ENCODE data around the gene PEX5. TPM values are rescaled to one million over a fixed set of nuclear protein-coding genes. Genes with fewer than 3 reads are reported as not detected.
"Not testable (repeated sequence)": the region's sequence is repeated elsewhere in the genome, so short reads cannot be mapped to it uniquely, and the experiment has no call there.

PEX5 gene
- total RNA-seq, 2 experiments from 2014 or later: 54.4 to 99.9 TPM

DNA sequence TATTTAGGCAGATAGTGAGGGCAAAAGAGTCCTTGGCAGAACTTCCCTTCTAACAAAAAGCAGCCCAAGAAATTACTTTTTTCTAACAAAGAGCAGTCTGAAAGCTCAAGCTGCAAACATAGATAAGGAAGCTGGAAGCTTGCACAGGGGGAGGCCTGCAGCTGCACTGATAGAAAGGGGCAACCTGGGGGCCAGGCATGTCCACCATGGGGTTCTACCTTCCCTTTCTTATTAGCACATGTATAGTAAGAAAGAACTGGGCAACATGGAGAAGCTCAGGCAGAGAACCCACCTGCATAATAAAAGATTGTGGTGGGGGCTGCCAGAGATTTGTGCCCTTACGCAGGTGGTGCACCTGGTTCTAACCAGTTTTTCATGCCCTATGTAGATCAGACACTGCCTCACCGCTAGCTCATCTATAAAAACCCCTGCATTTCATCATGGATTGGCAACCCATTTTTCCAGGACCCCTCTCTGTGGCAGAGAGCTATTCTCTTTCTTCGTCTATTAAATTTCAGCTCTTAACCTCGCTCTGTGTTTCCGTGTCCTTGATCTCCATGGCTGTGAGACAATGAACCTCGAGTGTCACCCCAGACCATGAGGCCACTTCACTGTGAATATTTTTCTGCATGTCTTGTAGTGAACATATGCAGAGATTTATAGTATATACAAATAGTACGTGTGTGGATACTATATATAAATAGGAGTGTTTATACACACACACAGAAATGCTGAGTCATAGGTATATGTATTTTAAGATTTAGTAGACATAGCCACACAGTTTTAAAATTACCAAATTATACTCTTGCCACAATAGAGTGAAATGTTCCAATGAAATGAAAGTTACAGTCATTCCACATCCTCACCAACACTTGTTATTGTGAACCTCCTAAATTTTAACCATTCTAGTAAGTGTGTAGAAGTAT lies 53.0 kb downstream of the PEX5 start:
- DNase-seq (ENCODE audit: low spot score): no peak
- no peak for TF ChIP-seq EZH2phosphoT487 (IDR thresholded peaks at IDR 0.05; ENCODE audit: borderline replicate concordance, low read depth, low read length)
- TF ChIP-seq CTCF (conservative IDR thresholded peaks at IDR 0.05; ENCODE audit: low read length): no peak
- H3K4me1 ChIP-seq (ENCODE audit: insufficient read depth, low read length, poor library complexity, severe bottlenecking): no peaks in the 10 kb centered on the region
- H4K20me1 ChIP-seq (ENCODE audit: insufficient read depth, low read length): no peaks in the 10 kb centered on the region
- ChIA-PET CTCF (ENCODE audit: unreplicated experiment) (no interaction called here), POLR2A (no interaction called here)
- no peak overlapping the region for H3K4me3 ChIP-seq (ENCODE audit: low read depth, low read length, poor library complexity, severe bottlenecking)
- no peak overlapping the region for H3K27ac ChIP-seq (ENCODE audit: low read depth, low read length, poor library complexity, severe bottlenecking)
- no peaks in the 10 kb centered on the region for H3K36me3 ChIP-seq (ENCODE audit: insufficient read depth, low read length)
- H2AFZ ChIP-seq (ENCODE audit: low read length): no peak overlapping the region
- peaks cover 6% of the 10 kb centered on the region; the same call in 1 of the 2 replicates for H3K9me3 ChIP-seq (ENCODE audit: low read length)
- no peaks in the 10 kb centered on the region for H3K79me2 ChIP-seq (ENCODE audit: insufficient read depth, low read depth, low read length)
- no peak overlapping the region for H3K4me2 ChIP-seq (ENCODE audit: low read length)
- intact Hi-C loops (cut with micrococcal nuclease; ENCODE audit: unreplicated experiment): no loop called here
- BruUV-seq (replicated peaks): no TSS peak
- H3K9me2 ChIP-seq (ENCODE audit: insufficient read depth, low read length): no peaks in the 10 kb centered on the region

DNA sequence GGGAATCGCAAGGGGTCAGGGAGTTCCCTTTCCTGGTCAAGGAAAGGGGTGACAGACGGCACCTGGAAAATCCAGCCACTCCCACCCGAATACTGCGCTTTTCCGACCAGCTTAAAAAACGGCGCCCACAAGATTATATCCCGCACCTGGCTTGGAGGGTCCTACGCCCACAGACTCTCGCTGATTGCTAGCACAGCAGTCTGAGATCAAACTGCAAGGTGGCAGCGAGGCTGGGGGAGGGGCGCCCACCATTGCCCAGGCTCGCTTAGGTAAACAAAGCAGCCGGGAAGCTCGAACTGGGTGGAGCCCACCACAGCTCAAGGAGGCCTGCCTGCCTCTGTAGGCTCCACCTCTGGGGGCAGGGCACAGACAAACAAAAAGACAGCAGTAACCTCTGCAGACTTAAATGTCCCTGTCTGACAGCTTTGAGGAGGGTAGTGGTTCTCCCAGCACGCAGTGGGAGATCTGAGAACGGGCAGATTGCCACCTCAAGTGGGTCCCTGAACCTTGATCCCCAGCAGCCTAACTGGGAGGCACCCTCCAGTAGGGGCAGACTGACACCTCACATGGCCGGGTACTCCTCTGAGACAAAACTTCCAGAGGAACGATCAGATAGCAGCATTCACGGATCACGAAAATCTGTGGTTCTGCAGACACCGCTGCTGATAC lies 62.0 kb downstream of the PEX5 start:
- CTCF ChIA-PET (ENCODE audit: unreplicated experiment); H4K20me1 ChIP-seq (ENCODE audit: insufficient read depth, low read length); DNase-seq (ENCODE audit: low spot score); intact Hi-C loops (cut with micrococcal nuclease; ENCODE audit: unreplicated experiment); H3K79me2 ChIP-seq (ENCODE audit: insufficient read depth, low read depth, low read length); H3K27ac ChIP-seq (ENCODE audit: low read depth, low read length, poor library complexity, severe bottlenecking); H3K4me1 ChIP-seq (ENCODE audit: insufficient read depth, low read length, poor library complexity, severe bottlenecking); H3K36me3 ChIP-seq (ENCODE audit: insufficient read depth, low read length); POLR2A ChIA-PET; H3K9me3 ChIP-seq (ENCODE audit: low read length); BruUV-seq (replicated peaks); H3K4me3 ChIP-seq (ENCODE audit: low read depth, low read length, poor library complexity, severe bottlenecking); H2AFZ ChIP-seq (ENCODE audit: low read length); H3K4me2 ChIP-seq (ENCODE audit: low read length); H3K9me2 ChIP-seq (ENCODE audit: insufficient read depth, low read length): not testable (repeated sequence)

DNA sequence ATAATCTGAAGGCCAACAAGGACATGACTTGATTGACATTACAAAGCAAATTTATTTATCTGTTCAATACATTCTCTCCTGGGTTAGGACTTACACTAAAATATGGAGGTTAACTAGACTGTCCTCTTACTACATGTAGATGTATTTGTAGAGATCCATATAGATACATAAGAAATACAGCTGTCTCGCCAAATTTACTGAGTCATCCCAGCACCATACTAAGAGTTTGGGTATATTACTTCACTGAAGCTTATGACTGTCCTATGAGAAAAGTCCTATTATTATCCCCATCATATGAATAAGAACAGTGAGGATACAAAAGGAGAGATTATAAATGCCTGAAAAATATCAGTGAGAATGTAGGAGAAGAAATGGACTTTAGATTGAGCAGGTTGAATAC lies 69.6 kb downstream of the PEX5 start:
- DNase-seq (ENCODE audit: low spot score): no peak
- no TSS peak for BruUV-seq (replicated peaks)
- Histone ChIP-seq H4K20me1 (ENCODE audit: insufficient read depth, low read length) (no peaks in the 10 kb centered on the region), H3K27ac (ENCODE audit: low read depth, low read length, poor library complexity, severe bottlenecking) (no peak overlapping the region), H3K4me2 (ENCODE audit: low read length) (no peak overlapping the region), H2AFZ (ENCODE audit: low read length) (no peak overlapping the region), H3K79me2 (ENCODE audit: insufficient read depth, low read depth, low read length) (no peaks in the 10 kb centered on the region), H3K36me3 (ENCODE audit: insufficient read depth, low read length) (no peaks in the 10 kb centered on the region), H3K9me2 (ENCODE audit: insufficient read depth, low read length) (no peaks in the 10 kb centered on the region), H3K4me1 (ENCODE audit: insufficient read depth, low read length, poor library complexity, severe bottlenecking) (no peaks in the 10 kb centered on the region), H3K9me3 (ENCODE audit: low read length) (no peaks in the 10 kb centered on the region), H3K4me3 (ENCODE audit: low read depth, low read length, poor library complexity, severe bottlenecking) (no peak overlapping the region)
- no peak for TF ChIP-seq EZH2phosphoT487 (IDR thresholded peaks at IDR 0.05; ENCODE audit: borderline replicate concordance, low read depth, low read length)
- no peak for TF ChIP-seq CTCF (conservative IDR thresholded peaks at IDR 0.05; ENCODE audit: low read length)
- ChIA-PET CTCF (ENCODE audit: unreplicated experiment) (no interaction called here), POLR2A (no interaction called here)
- intact Hi-C loops (cut with micrococcal nuclease; ENCODE audit: unreplicated experiment): no loop called here

Other genes with a start within 250 kb of the PEX5 start
- gene RNU7-1, start 245.9 kb upstream of the PEX5 start, total RNA-seq (2014; rRNA removed; shearing (Covaris generic)): not detected in 2 replicates
- not detected in 2 replicates for gene RNU7-1, start 245.9 kb upstream of the PEX5 start, total RNA-seq (2022)
- gene C12orf57, start 245.7 kb upstream of the PEX5 start, total RNA-seq (2014; rRNA removed; shearing (Covaris generic)): 315 and 319 TPM in 2 replicates
- 126 and 130 TPM in 2 replicates for gene C12orf57, start 245.7 kb upstream of the PEX5 start, total RNA-seq (2022)
- 37.1 and 42.9 TPM in 2 replicates for gene PTPN6, start 238.3 kb upstream of the PEX5 start, total RNA-seq (2014; rRNA removed; shearing (Covaris generic))
- gene PTPN6, start 238.3 kb upstream of the PEX5 start, total RNA-seq (2022): 110 and 116 TPM in 2 replicates
- 330 and 358 TPM in 2 replicates for gene PHB2, start 219.0 kb upstream of the PEX5 start, total RNA-seq (2014; rRNA removed; shearing (Covaris generic))
- 379 and 412 TPM in 2 replicates for gene PHB2, start 219.0 kb upstream of the PEX5 start, total RNA-seq (2022)
- 60.4 and 61.7 TPM in 2 replicates for gene EMG1, start 218.8 kb upstream of the PEX5 start, total RNA-seq (2014; rRNA removed; shearing (Covaris generic))
- 82.7 and 99.0 TPM in 2 replicates for gene EMG1, start 218.8 kb upstream of the PEX5 start, total RNA-seq (2022)
- gene LPCAT3, start 171.2 kb upstream of the PEX5 start, total RNA-seq (2014; rRNA removed; shearing (Covaris generic)): 11.6 and 17.4 TPM in 2 replicates
- gene LPCAT3, start 171.2 kb upstream of the PEX5 start, total RNA-seq (2022): 29.7 TPM in 2 replicates
- 5.2 and 9.8 TPM in 2 replicates for gene C1S, start 129.0 kb upstream of the PEX5 start, total RNA-seq (2014; rRNA removed; shearing (Covaris generic))
- 3.6 and 5.2 TPM in 2 replicates for gene C1S, start 129.0 kb upstream of the PEX5 start, total RNA-seq (2022)
- gene C1R, start 97.2 kb upstream of the PEX5 start, total RNA-seq (2014; rRNA removed; shearing (Covaris generic)): not detected in 2 replicates
- 0.30 TPM in 1 of 2 replicates, not detected in the other for gene C1R, start 97.2 kb upstream of the PEX5 start, total RNA-seq (2022)
- gene C1RL, start 80.5 kb upstream of the PEX5 start, total RNA-seq (2014; rRNA removed; shearing (Covaris generic)): 2.9 and 3.0 TPM in 2 replicates
- 7.3 and 10.4 TPM in 2 replicates for gene C1RL, start 80.5 kb upstream of the PEX5 start, total RNA-seq (2022)
- gene RBP5, start 60.8 kb upstream of the PEX5 start, total RNA-seq (2014; rRNA removed; shearing (Covaris generic)): not detected in 2 replicates
- 0.70 and 1.4 TPM in 2 replicates for gene RBP5, start 60.8 kb upstream of the PEX5 start, total RNA-seq (2022)
- 17.9 and 34.2 TPM in 2 replicates for gene CLSTN3, start 59.3 kb upstream of the PEX5 start, total RNA-seq (2014; rRNA removed; shearing (Covaris generic))
- 17.3 and 18.5 TPM in 2 replicates for gene CLSTN3, start 59.3 kb upstream of the PEX5 start, total RNA-seq (2022)
- gene ACSM4, start 114.4 kb downstream of the PEX5 start, total RNA-seq (2014; rRNA removed; shearing (Covaris generic)): not detected in 2 replicates
- gene ACSM4, start 114.4 kb downstream of the PEX5 start, total RNA-seq (2022): not detected in 2 replicates

Data from OCI-LY7 (cell line).